ENCODE data around the gene FOXP1. TPM values are rescaled to one million over a fixed set of nuclear protein-coding genes. Genes with fewer than 3 reads are reported as not detected.

Gene FOXP1
- total RNA-seq, 1 experiment from 2014 or later = 75.3 TPM

DNA sequence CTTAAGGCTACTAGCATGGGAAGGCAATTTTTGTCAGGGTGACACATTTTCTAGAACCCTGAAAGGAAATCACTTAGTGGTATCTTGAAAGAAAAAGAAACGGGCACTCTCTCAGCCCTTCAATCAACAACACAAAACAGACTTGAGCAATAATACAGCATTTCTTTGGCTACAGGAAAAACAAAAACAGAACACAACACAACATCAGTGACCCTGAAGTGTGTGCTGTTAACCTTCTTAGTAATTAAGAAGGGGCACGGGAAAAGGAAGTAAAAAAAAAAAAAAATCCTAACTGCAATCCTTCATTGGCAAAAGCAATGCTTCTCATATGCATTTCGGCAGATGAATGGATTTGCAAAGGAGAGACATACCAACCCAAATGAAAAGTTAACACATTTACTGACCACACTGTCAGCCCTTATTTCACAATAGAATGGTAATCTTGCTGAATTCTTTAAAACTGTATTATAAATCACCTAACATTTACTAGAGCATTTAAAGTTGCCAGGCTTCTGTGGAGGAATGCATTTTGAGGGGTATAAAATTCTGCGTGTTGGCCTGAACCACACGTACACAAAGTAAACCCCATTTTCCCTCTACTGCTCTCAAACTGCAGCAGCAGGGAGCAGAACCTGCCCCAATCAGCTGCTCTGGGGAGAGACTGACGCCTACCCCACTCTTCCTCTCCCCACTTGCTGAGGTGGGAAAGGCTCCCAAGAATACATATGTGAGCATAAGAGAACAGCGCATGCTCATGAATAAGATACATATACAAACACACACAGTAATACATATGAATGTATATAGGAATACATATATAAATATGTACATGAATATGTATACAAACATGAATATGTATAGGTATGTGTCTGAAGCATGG is 198.5 kb downstream of the FOXP1 start:
- Histone ChIP-seq H3K23ac (ENCODE audit: insufficient read length, low read depth, low read length) (no peak overlapping the region), H3K56ac (ENCODE audit: insufficient read length, low read depth, low read length) (no peak overlapping the region), H3K9me3 (ENCODE audit: control insufficient read depth, low read depth, low read length) (no peaks in the 10 kb centered on the region), H2BK120ac (ENCODE audit: low read depth, low read length, poor library complexity, severe bottlenecking) (no peak overlapping the region), H3K79me1 (ENCODE audit: insufficient read depth, low read depth, low read length, poor library complexity, severe bottlenecking) (no peaks in the 10 kb centered on the region), H3K4me2 (ENCODE audit: insufficient read depth, insufficient read length, low read length) (no peak overlapping the region), H2BK15ac (ENCODE audit: low read depth, low read length) (no peak overlapping the region), H3K27me3 (ENCODE audit: insufficient read depth, low read length) (no peaks in the 10 kb centered on the region), H2AFZ (ENCODE audit: low read length) (no peak overlapping the region), H3K4ac (ENCODE audit: low read depth, low read length) (no peak overlapping the region), H3K79me2 (ENCODE audit: insufficient read depth, low read length) (no peaks in the 10 kb centered on the region), H4K5ac (ENCODE audit: insufficient read length, low read depth, low read length) (no peak overlapping the region), H2BK12ac (ENCODE audit: insufficient read length, low read depth, low read length) (no peak overlapping the region), H3K23me2 (ENCODE audit: insufficient read length, low read depth, low read length, poor library complexity, severe bottlenecking) (no peaks in the 10 kb centered on the region), H2BK5ac (ENCODE audit: insufficient read length, low read length) (no peak overlapping the region), H3K27ac (ENCODE audit: insufficient read length, low read depth, low read length) (no peak overlapping the region), H4K91ac (ENCODE audit: insufficient read length, low read depth, low read length) (no peak overlapping the region), H3K14ac (ENCODE audit: insufficient read depth, low read length) (0 out of 2 replicates have a peak overlapping the region, but pooled peaks have one; percentile 55), H3K9ac (ENCODE audit: extremely low read depth, insufficient read length, low read length) (peak overlapping the region; percentile 33), H4K20me1 (ENCODE audit: control insufficient read depth, insufficient read depth, insufficient read length) (no peaks in the 10 kb centered on the region), H2AK5ac (ENCODE audit: insufficient read length, low read length) (no peak overlapping the region), H3K4me1 (ENCODE audit: insufficient read depth, low read length) (peaks cover 11% of the 10 kb centered on the region; the same call in 1 of the 2 replicates), H4K8ac (replicated peaks; ENCODE audit: insufficient read length, low read depth, low read length) (no peak overlapping the region), H2BK20ac (ENCODE audit: low read depth, low read length, poor library complexity, severe bottlenecking) (no peak overlapping the region), H3T11ph (ENCODE audit: low read length) (no peak overlapping the region), H3K18ac (ENCODE audit: insufficient read length, low read depth, low read length) (no peak overlapping the region)
- DNase-seq = no peak
- Mint-ChIP-seq H3K9me3 (peaks cover 3% of the 10 kb centered on the region in 2 experiments; a peak in 2 of 5 replicates), H3K4me1 (peaks cover 39 to 42% of the 10 kb centered on the region in 2 experiments), H3K27me3 (ENCODE audit: low read depth) (peaks cover 2% of the 10 kb centered on the region; the same call in 1 of the 2 replicates), H3K4me3 (no peak overlapping the region), H3K27ac (peak overlapping the region in 2 of 3 experiments; percentile 11 to 89; a peak in 4 of 7 replicates), H3K36me3 (ENCODE audit: insufficient read depth in 1 of 3, low read depth in 3 of 3) (no peaks in the 10 kb centered on the region; a peak in 3 of 7 replicates)
- no peak for TF ChIP-seq CTCF (conservative IDR thresholded peaks at IDR 0.05)
- no CpG with 5 or more reads among the region's 7 CpGs for WGBS (ENCODE audit: extremely low coverage, insufficient read length, low lambda C conversion rate)

Measured in H9 (cell line).